Spleen (tissue), 11 donors: ENCODE data around the gene PTPRK. TPM values are rescaled to one million over a fixed set of nuclear protein-coding genes. Genes with fewer than 3 reads are reported as not detected.

Experiments
- DNase-seq: peaks from one replicate; pipeline ENCODE4 v3.0.0-alpha.2; 2020
- H3K27ac ChIP-seq, 8 donors: fragments of 200-600 bp; sonication (generic) in 7 of 8; 1 replicate in 4 of 8; 2 replicates in 4 of 8; pipeline versions ENCODE4 v1.5.0 to v1.8.0; 2016 to 2021; ENCODE audit warnings: inconsistent platforms in 4 of 8, mild to moderate bottlenecking in 4 of 8, moderate library complexity in 1 of 8
- H3K27me3 ChIP-seq, 7 donors: fragments of 200-600 bp; sonication (generic) in 6 of 7; replicated peaks in 1 of 7; 1 replicate in 4 of 7; 2 replicates in 3 of 7; pipeline versions ENCODE4 v1.5.0 to v1.8.0; 2016 to 2021; ENCODE audit warnings: inconsistent platforms in 3 of 7, mild to moderate bottlenecking in 1 of 7
- H3K36me3 ChIP-seq, 6 donors: fragments of 200-600 bp; sonication (generic) in 5 of 6; 1 replicate in 4 of 6; 2 replicates in 2 of 6; pipeline versions ENCODE4 v1.5.0 to v1.8.0; 2016 to 2021; ENCODE audit warnings: inconsistent platforms in 2 of 6
- H3K4me1 ChIP-seq, 6 donors: fragments of 200-600 bp; sonication (generic) in 5 of 6; 1 replicate in 3 of 6; 2 replicates in 3 of 6; pipeline versions ENCODE4 v1.5.0 to v1.8.0; 2016 to 2021; ENCODE audit warnings: inconsistent platforms in 3 of 6
- H3K4me3 ChIP-seq, 8 donors: fragments of 200-600 bp; sonication (generic) in 7 of 8; 1 replicate in 4 of 8; 2 replicates in 4 of 8; pipeline versions ENCODE4 v1.5.0 to v1.8.0; 2016 to 2021; ENCODE audit warnings: inconsistent platforms in 4 of 8, mild to moderate bottlenecking in 4 of 8, moderate library complexity in 2 of 8
- H3K9me3 ChIP-seq, 8 donors: fragments of 200-600 bp; sonication (generic) in 7 of 8; 1 replicate in 4 of 8; 2 replicates in 4 of 8; pipeline versions ENCODE4 v1.5.0 to v1.8.0; 2016 to 2021; ENCODE audit warnings: inconsistent platforms in 4 of 8
- POLR2A ChIP-seq, 3 donors: fragments of 450-650 bp; IDR thresholded peaks; one replicate each; pipeline ENCODE4 v1.5.1; 2017; ENCODE audit warnings: antibody characterized with exemption in 3 of 3, mild to moderate bottlenecking in 1 of 3
- POLR2AphosphoS5 ChIP-seq, 3 donors: sonication (generic); formaldehyde crosslinking; IDR thresholded peaks; one replicate each; pipeline ENCODE4 v1.5.1; 2017; ENCODE audit warnings: antibody characterized with exemption in 3 of 3
- WGBS, 5 donors: extraction: QIAGEN DNeasy Blood & Tissue Kit in 3 of 5; methylation state at CpG; one replicate each; pipeline versions ENCODE4 v1.1.5 to v1.1.7; 2013 to 2018; 5-methylcytosine and 5-hydroxymethylcytosine counted together
- intact Hi-C: fragments of 100-400 bp; cut with DNase I; formaldehyde crosslinking; loops from one replicate; pipeline ENCODE4 v1.15.0; 2023; ENCODE audit warnings: low total_unique reads
- polyA plus RNA-seq, 3 donors: library from polyadenylated mRNA; stranded (reverse); fragments of 200-250 nt; gene quantifications; one replicate each; pipeline ENCODE4 v1.2.1, GENCODE V29; 2013
- total RNA-seq, 7 donors: library from RNA; depleted of rRNA in 3 of 7; stranded (reverse); fragments of >200 nt in 3 of 7; fragmentation: NEBNext Ultra II Directional in 4 of 7; extraction: Animal tissue kit (Norgen Biotek cat#: 25700) in 4 of 7; gene quantifications; one replicate each; pipeline versions ENCODE4 v1.1.0 to v1.2.1, GENCODE V29; 2016 to 2021
- TF ChIP-seq, protein P1 (sequence below), 11 experiments: fragments of 200-600 bp in 7 of 11; fragments of 450-650 bp in 4 of 11; sonication (generic) in 4 of 11; IDR thresholded peaks in 8 of 11; conservative IDR thresholded peaks in 3 of 11; 1 replicate in 7 of 11; 2 replicates in 4 of 11; pipeline versions ENCODE4 v1.4.0 to v1.8.0; 2016 to 2021; ENCODE audit warnings: antibody characterized with exemption in 11 of 11, inconsistent platforms in 4 of 11, mild to moderate bottlenecking in 1 of 11
- donor health status: healthy with polysubstance abuse.
- donor health status: DM: no; HTN: no; CAD: no; lungs with moderate emphysema.
- donor health status: DM: no; HTN: no; CAD: no.
- donor health status: Bipolar disorder and iron deficiency.
- donor health status: healthy.
- donor health status: DM: no; HTN: no; CAD: no.
- donor health status: DM: yes; HTN: yes; CAD: no.

PTPRK gene
- total and polyA plus RNA-seq, 10 donors, result 3.3 to 67.8 (median 34.0) TPM

DNA sequence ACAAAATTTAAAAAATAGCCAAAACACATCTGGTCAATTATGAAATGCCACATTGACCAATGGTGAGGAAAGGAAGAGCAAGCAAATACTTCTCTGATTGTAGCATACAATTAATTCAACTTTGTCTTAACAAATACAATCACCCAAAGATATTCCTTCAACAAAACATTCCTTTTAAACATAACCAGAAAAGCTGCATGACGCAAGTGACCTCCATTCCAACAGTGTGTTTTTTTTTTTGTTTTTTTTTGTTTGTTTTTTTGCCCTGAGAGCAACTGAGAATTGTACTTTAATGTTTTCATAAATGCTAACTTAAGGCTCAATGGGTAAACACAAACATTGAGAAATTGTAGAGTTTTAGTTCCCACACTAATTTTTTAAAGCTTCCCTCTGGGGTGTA lies 184.4 kb downstream of the PTPRK start:
- H3K27ac ChIP-seq, result no peak overlapping the region
- WGBS, 5 donors, result 85 to 100% (median 93%) methylated on average over 1 of the region's 1 CpG
- H3K36me3 ChIP-seq, result no peaks in the 10 kb centered on the region
- DNase-seq, result no peak
- no peaks in the 10 kb centered on the region for H3K27me3 ChIP-seq
- no peak overlapping the region for H3K4me3 ChIP-seq
- peaks cover 0 to 4% (median 0%) of the 10 kb centered on the region in 6 donors for H3K4me1 ChIP-seq
- H3K9me3 ChIP-seq, result no peaks in the 10 kb centered on the region
- intact Hi-C loops, result no loop called here
- TF ChIP-seq, protein P1, sequence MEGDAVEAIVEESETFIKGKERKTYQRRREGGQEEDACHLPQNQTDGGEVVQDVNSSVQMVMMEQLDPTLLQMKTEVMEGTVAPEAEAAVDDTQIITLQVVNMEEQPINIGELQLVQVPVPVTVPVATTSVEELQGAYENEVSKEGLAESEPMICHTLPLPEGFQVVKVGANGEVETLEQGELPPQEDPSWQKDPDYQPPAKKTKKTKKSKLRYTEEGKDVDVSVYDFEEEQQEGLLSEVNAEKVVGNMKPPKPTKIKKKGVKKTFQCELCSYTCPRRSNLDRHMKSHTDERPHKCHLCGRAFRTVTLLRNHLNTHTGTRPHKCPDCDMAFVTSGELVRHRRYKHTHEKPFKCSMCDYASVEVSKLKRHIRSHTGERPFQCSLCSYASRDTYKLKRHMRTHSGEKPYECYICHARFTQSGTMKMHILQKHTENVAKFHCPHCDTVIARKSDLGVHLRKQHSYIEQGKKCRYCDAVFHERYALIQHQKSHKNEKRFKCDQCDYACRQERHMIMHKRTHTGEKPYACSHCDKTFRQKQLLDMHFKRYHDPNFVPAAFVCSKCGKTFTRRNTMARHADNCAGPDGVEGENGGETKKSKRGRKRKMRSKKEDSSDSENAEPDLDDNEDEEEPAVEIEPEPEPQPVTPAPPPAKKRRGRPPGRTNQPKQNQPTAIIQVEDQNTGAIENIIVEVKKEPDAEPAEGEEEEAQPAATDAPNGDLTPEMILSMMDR (IDR thresholded peaks at IDR 0.05 in 8 of 11, conservative IDR thresholded peaks at IDR 0.05 in 3 of 11), result no peak
- TF ChIP-seq POLR2A (IDR thresholded peaks at IDR 0.05) (no peak), POLR2AphosphoS5 (IDR thresholded peaks at IDR 0.05) (no peak)

DNA sequence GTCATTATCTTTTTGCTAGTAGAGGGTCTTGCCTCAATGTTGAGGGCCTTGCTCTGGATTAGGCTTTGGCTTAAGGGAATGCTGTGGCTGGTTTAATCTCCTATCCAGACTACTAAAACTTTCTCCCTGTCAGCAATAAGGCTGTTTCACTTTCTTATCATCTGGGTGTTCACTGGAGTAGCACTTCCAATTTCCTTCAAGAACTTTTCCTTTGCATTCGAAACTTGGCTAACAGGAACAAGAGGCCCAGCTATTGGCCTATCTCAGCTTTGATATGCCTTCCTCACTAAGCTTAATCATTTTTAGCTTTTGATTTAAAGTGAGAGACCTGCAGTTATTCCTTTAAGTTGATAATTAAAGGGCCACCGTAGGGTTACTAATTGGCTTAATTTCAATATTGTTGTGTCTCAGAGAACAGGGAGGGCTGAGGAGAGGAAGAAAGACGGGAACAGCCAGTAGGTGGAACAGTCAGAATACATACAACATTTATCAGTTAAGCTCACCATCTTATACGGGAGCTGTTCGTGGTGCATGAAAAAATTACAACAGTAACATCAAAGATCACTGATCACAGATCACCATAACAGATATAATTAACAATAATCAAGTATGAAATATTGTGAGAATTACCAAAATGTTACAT lies 186.7 kb downstream of the PTPRK start:
- H3K27ac ChIP-seq, result no peak overlapping the region
- no peaks in the 10 kb centered on the region for H3K36me3 ChIP-seq
- no peak overlapping the region for H3K4me3 ChIP-seq
- intact Hi-C loops, result no loop called here
- 77 to 84% (median 79%) methylated on average over 5 of the region's 5 CpGs for WGBS, 5 donors
- no peak for DNase-seq
- TF ChIP-seq POLR2AphosphoS5 (IDR thresholded peaks at IDR 0.05), result no peak
- no peak for TF ChIP-seq POLR2A (IDR thresholded peaks at IDR 0.05)
- TF ChIP-seq, protein P1 (IDR thresholded peaks at IDR 0.05 in 8 of 11, conservative IDR thresholded peaks at IDR 0.05 in 3 of 11), result no peak
- no peaks in the 10 kb centered on the region for H3K27me3 ChIP-seq
- no peaks in the 10 kb centered on the region for H3K9me3 ChIP-seq
- H3K4me1 ChIP-seq, result peaks cover 0 to 4% (median 0%) of the 10 kb centered on the region in 6 donors

DNA sequence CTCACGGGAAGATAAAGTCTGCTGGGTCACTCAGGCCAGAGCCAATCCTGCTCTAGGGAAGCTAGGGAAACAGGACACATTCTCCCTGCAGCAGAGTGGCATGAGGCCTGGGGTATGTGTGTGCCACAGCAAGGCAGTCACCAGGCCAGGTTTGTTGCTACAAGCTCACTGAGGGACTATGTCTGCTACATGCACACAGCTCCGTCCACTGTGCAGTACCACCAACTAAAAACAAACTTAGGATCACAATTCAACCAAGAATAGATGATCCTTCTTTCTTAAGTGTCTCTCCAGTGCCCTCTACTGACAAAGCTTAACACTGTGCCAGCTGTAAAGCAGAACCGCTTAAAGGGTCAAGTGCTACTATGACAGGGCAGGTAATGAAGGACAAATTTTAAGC lies 192.5 kb downstream of the PTPRK start:
- Histone ChIP-seq H3K36me3 (no peaks in the 10 kb centered on the region), H3K9me3 (no peaks in the 10 kb centered on the region), H3K4me3 (no peak overlapping the region), H3K27me3 (no peaks in the 10 kb centered on the region), H3K4me1 (no peaks in the 10 kb centered on the region), H3K27ac (no peak overlapping the region)
- TF ChIP-seq POLR2A (IDR thresholded peaks at IDR 0.05) (no peak), POLR2AphosphoS5 (IDR thresholded peaks at IDR 0.05) (no peak)
- TF ChIP-seq, protein P1 (IDR thresholded peaks at IDR 0.05 in 8 of 11, conservative IDR thresholded peaks at IDR 0.05 in 3 of 11), result peak in 10 of 11 experiments; percentile 16 to 69 (median 50)
- DNase-seq, result no peak
- 74 to 90% (median 82%) methylated on average over 3 of the region's 3 CpGs for WGBS, 5 donors
- intact Hi-C loops, result no loop called here

DNA sequence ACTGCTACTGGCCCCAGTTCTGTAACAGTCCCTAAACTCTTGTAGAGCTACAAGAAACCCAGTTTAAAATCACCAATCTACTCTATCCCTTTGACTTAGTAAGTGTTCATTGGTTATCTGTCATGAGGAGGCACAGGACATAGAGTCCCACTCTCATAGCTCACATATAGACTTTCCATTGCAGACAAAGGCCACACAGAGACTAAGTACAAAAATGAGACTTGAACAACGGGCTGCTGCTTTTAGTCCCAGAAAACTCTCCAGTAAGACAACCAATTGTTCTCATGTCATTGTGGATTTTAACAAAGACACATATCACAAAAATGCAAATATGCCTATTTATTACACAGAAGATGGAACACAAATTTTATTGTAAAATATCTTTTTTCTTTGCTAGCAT lies 197.4 kb downstream of the PTPRK start:
- Histone ChIP-seq H3K27ac (no peak overlapping the region), H3K4me3 (no peak overlapping the region), H3K4me1 (no peaks in the 10 kb centered on the region), H3K9me3 (no peaks in the 10 kb centered on the region), H3K27me3 (no peaks in the 10 kb centered on the region), H3K36me3 (no peaks in the 10 kb centered on the region)
- 84 to 100% (median 90%) methylated on average over 1 of the region's 1 CpG for WGBS, 5 donors
- intact Hi-C loops, result no loop called here
- DNase-seq, result no peak
- no peak for TF ChIP-seq POLR2A (IDR thresholded peaks at IDR 0.05)
- TF ChIP-seq, protein P1 (IDR thresholded peaks at IDR 0.05 in 8 of 11, conservative IDR thresholded peaks at IDR 0.05 in 3 of 11), result no peak
- no peak for TF ChIP-seq POLR2AphosphoS5 (IDR thresholded peaks at IDR 0.05)
